ENCODE measurements around the gene SLC6A7.

Gene SLC6A7

GRCh38 chr5:150155258-150156026 is 34.4 kb upstream of the SLC6A7 start, which contains the start of gene PDGFRB:
Gene PDGFRB (minus strand): TSS chr5:150155845. CDS start chr5:150137047, 18,798 bp downstream.
- peak; percentile 2 to 9 for DNase-seq (ENCODE audit: low read depth in 2 of 2)

GRCh38 chr5:150156027-150156368 is 33.9 kb upstream of the SLC6A7 start:
- no peak for DNase-seq (ENCODE audit: low read depth in 2 of 2)

- DNase-seq (ENCODE audit: low read depth in 2 of 2): no peak
Observed at GRCh38 chr5:150156540-150156939, 33.3 kb upstream of the SLC6A7 start.

- DNase-seq (ENCODE audit: low read depth in 2 of 2): no peak
Observed at GRCh38 chr5:150157168-150157567, 32.7 kb upstream of the SLC6A7 start.

GRCh38 chr5:150158170-150158949 is 31.5 kb upstream of the SLC6A7 start:
- no peak for DNase-seq (ENCODE audit: low read depth in 2 of 2)

GRCh38 chr5:150159031-150159430 is 30.8 kb upstream of the SLC6A7 start:
- DNase-seq (ENCODE audit: low read depth in 2 of 2): no peak

- no peak for DNase-seq (ENCODE audit: low read depth in 2 of 2)
Observed at GRCh38 chr5:150159741-150160179, 30.1 kb upstream of the SLC6A7 start.

- no peak for DNase-seq (ENCODE audit: low read depth in 2 of 2)
Observed at GRCh38 chr5:150160448-150161081, 29.3 kb upstream of the SLC6A7 start.

GRCh38 chr5:150161242-150162141 is 28.4 kb upstream of the SLC6A7 start:
- DNase-seq (ENCODE audit: low read depth in 2 of 2): peak; percentile 62 to 73

- DNase-seq (ENCODE audit: low read depth in 2 of 2): no peak
Observed at GRCh38 chr5:150162142-150162513, 27.7 kb upstream of the SLC6A7 start.

- DNase-seq (ENCODE audit: low read depth in 2 of 2): no peak
Observed at GRCh38 chr5:150163035-150163434, 26.8 kb upstream of the SLC6A7 start.

- DNase-seq (ENCODE audit: low read depth in 2 of 2): no peak
Observed at GRCh38 chr5:150163547-150164059, 26.3 kb upstream of the SLC6A7 start.

GRCh38 chr5:150164211-150164980 is 25.5 kb upstream of the SLC6A7 start:
- no peak for DNase-seq (ENCODE audit: low read depth in 2 of 2)

GRCh38 chr5:150166037-150166649 is 23.7 kb upstream of the SLC6A7 start:
- DNase-seq (ENCODE audit: low read depth in 2 of 2): no peak

- no peak for DNase-seq (ENCODE audit: low read depth in 2 of 2)
Observed at GRCh38 chr5:150166650-150167511, 23.0 kb upstream of the SLC6A7 start, which contains the start of gene CDX1. Gene CDX1 (plus strand): TSS chr5:150166778. CDS start chr5:150166877, 99 bp downstream.

GRCh38 chr5:150167512-150167850 is 22.4 kb upstream of the SLC6A7 start:
- DNase-seq (ENCODE audit: low read depth in 2 of 2): no peak

- DNase-seq (ENCODE audit: low read depth in 2 of 2): no peak
Observed at GRCh38 chr5:150167908-150168307, 22.0 kb upstream of the SLC6A7 start.

- no peak for DNase-seq (ENCODE audit: low read depth in 2 of 2)
Observed at GRCh38 chr5:150168864-150169263, 21.0 kb upstream of the SLC6A7 start.

- no peak for DNase-seq (ENCODE audit: low read depth in 2 of 2)
Observed at GRCh38 chr5:150172145-150172544, 17.7 kb upstream of the SLC6A7 start.

Data from stimulated activated CD4-positive, alpha-beta T cell treated with anti-CD3 and anti-CD28 coated beads, Interleukin-1b, Interleukin-23, amount 100 ng/mL, for 4 hours (primary cell).